Measurements from ENCODE around the gene ZNF688. TPM values are rescaled to one million over a fixed set of nuclear protein-coding genes. Genes with fewer than 3 reads are reported as not detected.

Gene ZNF688
- total and polyA plus RNA-seq, 2 of the 13 experiments (the other 11 are each of a cell fraction or from before 2014, with no cell fraction given) = 2.4 to 5.4 TPM

DNA sequence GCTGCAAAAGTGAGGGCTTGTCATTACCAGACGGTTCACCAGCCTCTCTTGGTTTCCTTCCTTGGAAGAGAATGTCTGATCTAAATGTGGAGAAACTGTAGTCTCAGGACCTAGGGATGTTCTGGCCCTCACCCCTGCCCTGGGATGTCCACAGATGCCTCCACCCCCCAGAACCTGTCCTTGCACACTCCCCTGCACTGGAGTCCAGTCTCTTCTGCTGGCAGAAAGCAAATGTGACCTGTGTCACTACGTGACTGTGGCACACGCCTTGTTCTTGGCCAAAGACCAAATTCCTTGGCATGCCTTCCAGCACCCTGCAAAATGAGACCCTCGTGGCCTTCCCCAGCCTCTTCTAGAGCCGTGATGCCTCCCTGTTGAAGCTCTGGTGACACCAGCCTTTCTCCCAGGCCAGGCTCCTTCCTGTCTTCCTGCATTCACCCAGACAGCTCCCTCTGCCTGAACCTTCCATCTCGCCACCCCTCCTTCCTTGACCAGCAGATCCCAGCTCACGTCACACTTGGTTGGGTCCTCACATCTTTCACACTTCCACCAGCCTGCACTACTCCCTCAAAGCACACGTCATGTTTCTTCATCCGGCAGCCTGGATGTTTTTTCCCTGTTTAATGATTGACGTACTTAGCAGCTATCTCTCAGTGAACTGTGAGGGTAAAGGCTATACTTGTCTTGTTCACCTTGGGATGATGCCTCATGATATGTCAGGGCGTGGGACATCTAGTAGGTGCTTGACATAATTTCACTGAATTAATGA lies 49.5 kb downstream of the ZNF688 start (continued):
- TF ChIP-seq, protein P1, sequence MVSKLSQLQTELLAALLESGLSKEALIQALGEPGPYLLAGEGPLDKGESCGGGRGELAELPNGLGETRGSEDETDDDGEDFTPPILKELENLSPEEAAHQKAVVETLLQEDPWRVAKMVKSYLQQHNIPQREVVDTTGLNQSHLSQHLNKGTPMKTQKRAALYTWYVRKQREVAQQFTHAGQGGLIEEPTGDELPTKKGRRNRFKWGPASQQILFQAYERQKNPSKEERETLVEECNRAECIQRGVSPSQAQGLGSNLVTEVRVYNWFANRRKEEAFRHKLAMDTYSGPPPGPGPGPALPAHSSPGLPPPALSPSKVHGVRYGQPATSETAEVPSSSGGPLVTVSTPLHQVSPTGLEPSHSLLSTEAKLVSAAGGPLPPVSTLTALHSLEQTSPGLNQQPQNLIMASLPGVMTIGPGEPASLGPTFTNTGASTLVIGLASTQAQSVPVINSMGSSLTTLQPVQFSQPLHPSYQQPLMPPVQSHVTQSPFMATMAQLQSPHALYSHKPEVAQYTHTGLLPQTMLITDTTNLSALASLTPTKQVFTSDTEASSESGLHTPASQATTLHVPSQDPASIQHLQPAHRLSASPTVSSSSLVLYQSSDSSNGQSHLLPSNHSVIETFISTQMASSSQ (IDR thresholded peaks at IDR 0.05; ENCODE audit: low read depth) = peak; percentile 90
- TF ChIP-seq, protein P1 (CRISPR knock-in tag; IDR thresholded peaks at IDR 0.05; ENCODE audit: borderline replicate concordance) = peak; percentile 89
- TF ChIP-seq, protein P2, sequence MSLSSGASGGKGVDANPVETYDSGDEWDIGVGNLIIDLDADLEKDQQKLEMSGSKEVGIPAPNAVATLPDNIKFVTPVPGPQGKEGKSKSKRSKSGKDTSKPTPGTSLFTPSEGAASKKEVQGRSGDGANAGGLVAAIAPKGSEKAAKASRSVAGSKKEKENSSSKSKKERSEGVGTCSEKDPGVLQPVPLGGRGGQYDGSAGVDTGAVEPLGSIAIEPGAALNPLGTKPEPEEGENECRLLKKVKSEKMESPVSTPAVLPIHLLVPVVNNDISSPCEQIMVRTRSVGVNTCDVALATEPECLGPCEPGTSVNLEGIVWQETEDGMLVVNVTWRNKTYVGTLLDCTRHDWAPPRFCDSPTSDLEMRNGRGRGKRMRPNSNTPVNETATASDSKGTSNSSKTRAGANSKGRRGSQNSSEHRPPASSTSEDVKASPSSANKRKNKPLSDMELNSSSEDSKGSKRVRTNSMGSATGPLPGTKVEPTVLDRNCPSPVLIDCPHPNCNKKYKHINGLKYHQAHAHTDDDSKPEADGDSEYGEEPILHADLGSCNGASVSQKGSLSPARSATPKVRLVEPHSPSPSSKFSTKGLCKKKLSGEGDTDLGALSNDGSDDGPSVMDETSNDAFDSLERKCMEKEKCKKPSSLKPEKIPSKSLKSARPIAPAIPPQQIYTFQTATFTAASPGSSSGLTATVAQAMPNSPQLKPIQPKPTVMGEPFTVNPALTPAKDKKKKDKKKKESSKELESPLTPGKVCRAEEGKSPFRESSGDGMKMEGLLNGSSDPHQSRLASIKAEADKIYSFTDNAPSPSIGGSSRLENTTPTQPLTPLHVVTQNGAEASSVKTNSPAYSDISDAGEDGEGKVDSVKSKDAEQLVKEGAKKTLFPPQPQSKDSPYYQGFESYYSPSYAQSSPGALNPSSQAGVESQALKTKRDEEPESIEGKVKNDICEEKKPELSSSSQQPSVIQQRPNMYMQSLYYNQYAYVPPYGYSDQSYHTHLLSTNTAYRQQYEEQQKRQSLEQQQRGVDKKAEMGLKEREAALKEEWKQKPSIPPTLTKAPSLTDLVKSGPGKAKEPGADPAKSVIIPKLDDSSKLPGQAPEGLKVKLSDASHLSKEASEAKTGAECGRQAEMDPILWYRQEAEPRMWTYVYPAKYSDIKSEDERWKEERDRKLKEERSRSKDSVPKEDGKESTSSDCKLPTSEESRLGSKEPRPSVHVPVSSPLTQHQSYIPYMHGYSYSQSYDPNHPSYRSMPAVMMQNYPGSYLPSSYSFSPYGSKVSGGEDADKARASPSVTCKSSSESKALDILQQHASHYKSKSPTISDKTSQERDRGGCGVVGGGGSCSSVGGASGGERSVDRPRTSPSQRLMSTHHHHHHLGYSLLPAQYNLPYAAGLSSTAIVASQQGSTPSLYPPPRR (CRISPR knock-in tag; IDR thresholded peaks at IDR 0.05; ENCODE audit: borderline replicate concordance) = peak; percentile 80; the same call in 1 of the 2 replicates
- peak; percentile 69; the same call in 1 of the 2 replicates for TF ChIP-seq ZNF224 (CRISPR knock-in tag; IDR thresholded peaks at IDR 0.05)

Data from HepG2 (cell line).